Measurements from ENCODE around the gene CCDC120. TPM values are rescaled to one million over a fixed set of nuclear protein-coding genes. Genes with fewer than 3 reads are reported as not detected.

Gene CCDC120
- total RNA-seq, 1 experiment from 2014 or later = 12.6 TPM

GRCh38 chrX:49061490-49061889 is 2.7 kb downstream of the CCDC120 start:
- DNase-seq (ENCODE audit: low spot score) = no peak

DNA sequence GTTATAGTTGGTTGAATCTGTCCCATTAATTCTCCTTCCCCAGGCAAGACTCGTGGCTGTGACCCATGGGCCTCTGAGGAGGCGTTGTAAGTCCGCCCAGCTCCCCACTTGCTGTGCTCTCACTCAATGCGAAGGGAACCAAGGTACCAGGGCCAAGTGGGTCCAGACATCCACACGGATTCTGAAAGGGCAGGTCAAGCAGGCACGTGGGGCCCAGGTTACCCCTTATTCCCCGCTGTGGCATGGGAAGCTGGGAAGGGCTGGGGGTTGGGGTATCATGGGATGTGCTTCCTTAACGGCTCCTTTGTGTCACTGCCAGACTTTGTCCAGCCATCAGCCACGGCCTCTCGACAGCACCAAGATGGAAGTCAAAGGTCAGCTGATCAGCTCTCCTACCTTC is 3.1 kb downstream of the CCDC120 start:
- no peak for DNase-seq (ENCODE audit: low spot score)

DNA sequence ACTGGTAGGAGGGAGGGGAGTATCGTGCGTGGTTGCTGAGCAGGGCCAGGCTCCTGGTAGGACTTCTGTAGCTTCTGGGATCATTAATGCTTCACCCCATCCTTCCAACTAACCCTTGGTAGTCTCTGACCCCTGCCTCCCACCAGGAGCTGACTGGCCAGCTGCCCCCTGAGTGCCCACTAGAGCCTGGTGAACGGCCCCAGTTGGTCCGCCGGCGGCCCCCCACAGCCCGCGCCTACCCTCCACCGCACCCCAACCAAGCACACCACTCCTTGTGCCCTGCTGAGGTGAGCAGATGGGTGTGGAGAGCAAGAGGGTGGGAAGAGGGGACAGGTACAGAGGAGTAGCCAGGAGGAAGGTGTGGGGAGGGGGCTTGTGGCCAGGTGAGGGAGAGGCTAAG is 4.9 kb downstream of the CCDC120 start:
- no peak for DNase-seq (ENCODE audit: low spot score)

DNA sequence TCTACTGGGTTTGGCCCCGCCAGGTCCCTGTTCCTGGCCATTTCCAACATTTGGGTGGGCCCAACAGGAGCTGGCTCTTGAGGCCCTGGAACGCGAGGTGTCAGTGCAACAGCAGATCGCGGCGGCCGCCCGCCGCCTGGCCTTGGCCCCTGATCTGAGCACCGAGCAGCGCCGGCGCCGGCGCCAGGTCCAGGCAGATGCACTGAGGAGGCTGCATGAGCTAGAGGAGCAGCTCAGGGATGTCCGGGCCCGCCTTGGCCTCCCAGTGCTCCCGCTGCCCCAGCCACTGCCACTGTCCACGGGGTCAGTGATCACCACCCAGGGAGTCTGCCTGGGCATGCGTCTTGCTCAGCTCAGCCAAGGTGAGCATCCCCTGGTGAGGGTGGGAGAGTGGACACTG is 5.5 kb downstream of the CCDC120 start:
- DNase-seq (ENCODE audit: low spot score) = no peak

GRCh38 chrX:49064735-49065134 is 5.9 kb downstream of the CCDC120 start:
- DNase-seq (ENCODE audit: low spot score) = no peak

DNA sequence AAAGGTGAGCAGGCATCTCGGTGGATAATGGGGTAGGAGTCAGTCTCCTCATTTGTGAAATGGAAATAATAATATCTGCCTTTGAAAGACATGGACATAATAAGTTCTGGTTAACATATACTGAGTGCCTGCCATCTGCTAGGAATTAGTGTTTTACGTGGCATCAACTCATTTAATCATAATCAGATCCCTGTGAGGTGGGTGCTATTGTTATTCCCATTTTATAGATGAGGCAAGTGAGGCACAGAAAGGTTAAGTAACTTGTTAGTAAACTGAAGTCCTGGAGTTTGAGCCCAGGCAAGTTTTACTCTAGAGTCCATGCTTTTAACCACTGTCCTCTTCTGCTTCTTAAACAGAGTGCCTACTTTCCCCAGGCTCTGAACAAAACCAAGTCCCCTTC is 7.5 kb downstream of the CCDC120 start:
- DNase-seq (ENCODE audit: low spot score) = no peak

DNA sequence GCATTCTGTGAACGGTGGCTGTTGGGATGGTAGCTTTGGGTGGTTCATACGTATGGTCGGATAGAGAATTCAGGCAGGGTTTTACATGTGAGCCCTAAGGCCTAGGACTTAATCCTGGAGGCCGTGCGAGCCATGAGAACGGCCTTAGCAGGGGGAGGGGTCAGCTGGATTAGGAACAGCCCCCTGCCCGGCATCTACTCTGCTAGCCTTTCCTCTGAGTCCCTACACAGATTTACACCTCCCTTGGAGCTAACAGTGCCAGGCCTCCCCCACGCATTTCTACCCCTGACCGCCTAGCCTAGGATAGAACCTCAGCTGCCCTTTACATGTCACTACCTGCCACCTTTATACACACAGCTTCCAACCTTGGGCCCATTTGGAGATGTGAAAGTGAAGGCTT is 7.9 kb downstream of the CCDC120 start:
- DNase-seq (ENCODE audit: low spot score) = no peak

- DNase-seq (ENCODE audit: low spot score) = no peak
Measured at GRCh38 chrX:49067285-49068120, 8.7 kb downstream of the CCDC120 start.

DNA sequence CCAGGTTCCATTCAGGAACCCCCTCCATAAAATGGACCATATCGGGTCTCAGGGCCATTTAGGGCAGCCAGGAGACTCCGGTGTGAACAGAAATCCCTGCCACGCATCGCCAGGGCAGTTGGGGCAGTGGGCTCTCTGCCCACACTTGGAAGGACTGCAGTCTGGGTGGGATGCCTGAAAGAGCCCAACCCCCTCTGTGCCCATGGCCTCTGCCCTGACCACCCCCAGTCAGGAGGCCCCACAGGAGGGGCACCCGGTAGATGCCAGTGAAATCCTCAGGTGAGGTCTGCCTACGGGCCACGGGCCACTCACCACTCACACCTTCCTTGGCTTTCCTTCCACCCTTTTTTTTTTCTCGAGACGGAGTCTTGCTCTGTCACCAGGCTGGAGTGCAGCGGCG is 10.2 kb downstream of the CCDC120 start:
- no peak for DNase-seq (ENCODE audit: low spot score)

DNA sequence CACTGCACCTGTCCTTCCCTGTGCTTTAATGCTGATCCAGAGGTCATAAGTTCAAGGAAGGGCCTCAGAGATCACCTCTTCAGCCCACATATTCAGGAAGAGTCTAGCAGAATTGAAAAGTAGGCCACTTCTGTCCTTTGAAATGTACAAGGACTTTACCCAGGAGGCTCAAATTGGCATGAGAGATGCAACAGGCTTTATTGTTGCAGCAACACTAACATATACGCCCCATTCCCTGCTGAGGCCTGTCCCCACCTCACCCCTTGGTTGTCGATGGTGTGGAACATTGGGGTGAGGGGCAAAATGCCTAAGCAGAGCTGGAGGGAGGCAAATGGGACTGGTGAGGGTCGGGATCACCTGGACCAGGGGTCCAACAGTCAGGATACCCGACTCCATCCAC is 12.2 kb downstream of the CCDC120 start:
- no peak for DNase-seq (ENCODE audit: low spot score)

DNA sequence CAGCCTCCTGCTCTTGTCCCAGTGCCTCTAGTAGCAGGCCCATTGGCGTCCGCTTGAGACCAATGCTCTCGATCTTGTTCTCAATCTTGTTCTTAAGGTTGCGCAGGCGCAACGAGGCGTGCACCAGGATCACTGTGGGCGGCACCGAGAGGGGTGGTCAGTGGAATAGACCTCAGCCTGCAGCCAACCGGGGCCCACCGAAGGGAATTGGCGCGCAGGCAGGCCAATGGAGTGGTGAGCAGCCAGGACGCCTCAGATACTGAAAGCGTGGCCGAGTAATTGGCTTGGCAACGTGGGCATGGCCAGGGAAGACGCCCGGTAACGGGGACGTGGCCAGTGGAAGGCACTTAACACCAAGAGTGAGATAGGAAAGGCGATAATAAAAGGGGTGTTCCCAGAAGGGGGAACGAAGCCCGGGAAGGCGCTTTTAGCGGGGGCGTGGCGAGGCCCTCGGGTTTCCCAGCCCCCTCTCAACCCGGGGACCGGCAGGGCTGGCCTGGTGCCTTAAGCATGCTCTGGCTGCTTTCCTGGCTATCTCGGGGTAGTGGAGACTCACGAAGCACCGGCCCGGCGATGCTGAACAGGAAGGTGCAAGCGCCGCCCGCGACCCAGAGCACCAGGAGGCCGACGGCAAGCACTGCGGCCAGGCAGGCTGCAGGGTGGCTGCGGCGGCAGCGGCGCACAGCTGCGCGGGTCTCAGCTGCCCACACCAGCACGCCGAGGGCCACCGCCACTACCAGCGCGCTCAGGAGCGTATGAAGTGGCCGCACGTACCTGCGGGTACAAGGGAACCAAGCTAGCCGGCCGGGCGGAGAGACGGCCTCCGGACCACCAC is 13.3 kb downstream of the CCDC120 start:
- DNase-seq (ENCODE audit: low spot score) = no peak

DNA sequence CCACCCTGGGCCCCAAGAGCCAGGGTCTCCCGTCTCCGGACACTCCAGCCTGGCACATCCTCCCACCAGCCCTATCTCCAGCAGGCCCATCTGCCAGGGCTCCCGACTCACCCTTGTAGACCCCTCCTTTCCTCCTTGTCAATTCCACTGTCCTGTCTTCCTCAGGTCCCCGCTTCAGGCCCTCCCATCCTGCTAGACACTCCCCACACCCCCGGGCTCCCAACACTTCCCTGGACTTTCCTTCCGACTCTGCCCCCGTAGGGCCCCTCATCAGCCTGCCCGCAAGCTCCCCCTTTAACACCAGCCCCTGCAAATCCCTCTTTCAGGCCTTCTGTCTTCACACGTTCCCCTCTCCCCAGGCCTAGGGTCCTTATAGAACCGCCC is 13.9 kb downstream of the CCDC120 start:
- no peak for DNase-seq (ENCODE audit: low spot score)

- DNase-seq (ENCODE audit: low spot score) = peak; percentile 91
Measured at GRCh38 chrX:49073601-49074575, 15.1 kb downstream of the CCDC120 start, which contains the start of gene PRAF2. PRAF2 (minus strand) TSS chrX:49074002; CDS start chrX:49073987, 15 bp downstream.

DNA sequence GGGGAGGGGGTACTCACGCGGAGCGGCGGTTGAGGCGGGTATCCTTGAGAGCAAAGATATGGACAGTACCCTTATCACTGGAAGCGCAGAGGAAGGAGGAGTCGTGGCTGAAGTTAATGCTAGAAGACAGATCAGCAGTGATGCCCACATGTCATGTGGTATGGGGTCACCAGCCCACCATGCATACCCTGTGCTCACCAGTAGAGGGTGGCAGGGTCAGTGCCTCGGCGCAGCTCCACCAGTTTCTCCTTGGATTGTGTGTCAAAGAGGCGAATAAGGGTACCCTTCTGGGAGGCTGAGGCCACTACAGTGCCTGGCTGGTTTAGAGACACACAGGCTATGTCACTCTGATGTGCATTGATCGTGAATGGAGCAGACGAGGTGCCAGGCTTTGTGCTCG is 16.5 kb downstream of the CCDC120 start:
- no peak for DNase-seq (ENCODE audit: low spot score)

- no peak for DNase-seq (ENCODE audit: low spot score)
Measured at GRCh38 chrX:49077941-49078340, 19.1 kb downstream of the CCDC120 start.

DNA sequence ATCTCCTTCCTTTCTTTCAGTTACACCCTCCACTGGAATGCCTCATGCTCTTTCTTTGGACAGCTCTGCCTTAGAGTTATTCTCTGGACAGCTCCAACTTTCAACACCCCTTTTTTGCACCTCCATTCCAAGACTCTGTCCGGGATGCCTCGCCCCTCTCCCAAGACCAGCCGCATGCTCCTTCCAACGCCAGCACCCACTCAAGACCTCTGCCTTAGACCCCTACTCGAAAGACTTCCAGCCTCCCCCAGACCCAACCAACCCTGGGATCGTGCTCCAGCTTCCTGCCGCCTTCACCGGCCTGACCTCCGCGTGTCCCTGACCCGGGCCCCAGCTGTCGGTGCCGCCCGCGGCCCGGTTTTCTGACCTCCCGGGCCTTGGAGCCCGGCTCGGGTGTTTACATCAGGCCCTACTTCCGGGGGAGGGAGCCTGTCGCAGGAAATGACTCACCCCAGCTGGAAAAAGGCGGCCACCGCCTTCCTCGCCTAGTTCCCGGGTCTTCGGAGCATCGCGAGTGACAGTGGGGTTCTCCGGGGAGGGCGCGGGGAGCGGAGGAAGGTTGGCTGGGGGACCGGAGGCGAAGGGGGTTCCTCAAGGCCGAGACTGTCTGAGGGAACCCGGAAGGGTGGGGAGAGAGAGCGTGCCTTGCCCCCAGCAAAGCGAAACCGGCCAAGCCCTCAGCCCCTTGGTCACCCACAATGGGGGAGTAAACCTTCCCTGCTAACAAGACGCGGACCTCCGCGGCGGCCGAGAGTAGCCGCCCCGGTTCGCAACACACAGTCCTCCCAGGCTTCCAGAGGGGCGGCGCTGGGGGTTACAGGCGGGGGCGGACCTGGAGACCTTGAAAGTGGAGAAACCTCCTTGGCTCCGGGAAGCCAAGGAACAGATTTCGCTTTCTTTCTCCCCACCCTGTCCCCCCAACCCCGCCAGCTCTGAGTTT is 21.0 kb downstream of the CCDC120 start, which contains the start of gene WDR45:
WDR45 (minus strand) TSS at position 399 of the 940 bp plus-strand sequence. CDS start 1,792 bp downstream, outside the sequence.
- peak; percentile 58 for DNase-seq (ENCODE audit: low spot score)

DNA sequence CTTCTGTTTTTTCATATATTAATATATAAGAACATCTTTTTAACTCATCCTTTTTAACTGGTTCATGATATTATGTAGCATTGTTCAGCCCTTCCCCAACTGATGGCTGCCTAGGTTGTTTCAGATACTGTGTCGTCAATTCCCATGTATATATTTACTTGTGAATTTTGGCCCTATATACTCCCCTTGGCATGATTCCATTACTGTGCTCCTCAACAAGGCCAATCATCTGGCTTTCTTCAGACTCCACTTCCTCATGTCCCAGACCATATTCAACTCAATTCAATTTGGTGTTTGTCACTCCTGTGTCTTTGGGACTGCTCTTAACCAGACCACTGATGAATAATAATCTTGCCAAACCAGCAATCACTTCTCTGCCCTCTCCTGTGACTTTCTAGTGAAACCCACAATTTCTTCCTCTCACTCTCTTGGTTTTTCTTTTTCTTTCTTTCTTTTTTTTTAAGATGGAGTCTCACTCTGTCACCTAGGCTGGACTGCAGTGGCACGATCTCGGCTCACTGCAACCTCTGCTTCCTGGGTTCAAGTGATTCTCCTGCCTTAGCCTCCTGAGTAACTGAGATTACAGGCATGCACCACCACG is 23.6 kb downstream of the CCDC120 start:
- DNase-seq (ENCODE audit: low spot score) = no peak

DNA sequence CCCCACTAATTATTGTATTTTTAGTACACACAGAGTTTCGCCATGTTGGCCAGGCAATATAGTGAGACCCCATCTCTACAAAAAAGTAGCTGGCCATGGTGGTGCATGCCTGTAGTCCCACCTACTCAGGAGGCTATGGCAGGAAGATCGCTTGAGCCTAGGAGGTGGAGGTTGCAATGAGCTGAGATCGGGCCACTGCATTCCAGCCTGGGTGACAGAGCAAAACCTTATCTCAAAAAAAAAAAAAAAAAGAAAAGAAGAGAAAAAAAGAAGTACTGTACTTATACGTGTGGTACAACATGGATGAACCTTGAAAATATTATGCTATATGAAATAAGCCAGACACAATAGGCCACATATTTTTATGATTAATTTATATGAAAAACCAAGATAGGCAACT is 30.8 kb downstream of the CCDC120 start:
- no peak for DNase-seq (ENCODE audit: low spot score)

DNA sequence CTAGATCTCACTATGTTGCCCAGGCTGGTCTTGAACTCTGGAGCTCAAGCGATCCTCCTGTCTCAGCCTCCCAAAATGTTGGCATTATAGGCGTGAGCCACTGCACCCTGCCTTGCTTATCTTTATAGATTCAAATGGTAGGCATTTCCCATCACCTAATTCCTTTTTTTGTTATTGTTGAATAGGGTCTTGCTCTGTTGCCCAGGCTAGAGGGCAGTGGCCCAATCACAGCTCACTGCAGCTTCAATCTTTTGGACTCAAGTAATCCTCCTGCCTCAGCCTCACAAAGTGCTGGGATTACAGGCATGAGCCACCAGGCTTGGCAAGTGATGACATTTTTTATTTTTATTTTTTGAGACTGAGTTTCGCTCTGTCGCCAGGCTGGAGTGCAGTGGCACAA is 37.6 kb downstream of the CCDC120 start:
- DNase-seq (ENCODE audit: low spot score) = no peak

All from HT-29 (cell line).